ENCODE measurements around the gene MGME1. TPM values are rescaled to one million over a fixed set of nuclear protein-coding genes. Genes with fewer than 3 reads are reported as not detected.

Gene MGME1
- total RNA-seq, 1 experiment from 2014 or later: 24.0 TPM

- BruUV-seq (replicated peaks): no TSS peak
- Mint-ChIP-seq H3K27me3 (ENCODE audit: insufficient read depth, unreplicated experiment) (no peaks in the 10 kb centered on the region), H3K27ac (ENCODE audit: low read depth, unreplicated experiment) (no peak overlapping the region), H3K4me3 (ENCODE audit: unreplicated experiment) (no peak overlapping the region), H3K9me3 (ENCODE audit: unreplicated experiment) (peaks cover 7% of the 10 kb centered on the region), H3K36me3 (ENCODE audit: insufficient read depth, unreplicated experiment) (no peaks in the 10 kb centered on the region), H3K4me1 (ENCODE audit: insufficient read depth, unreplicated experiment) (peaks cover 5% of the 10 kb centered on the region)
- POLR2A ChIA-PET: no interaction called here
- CTCF ChIA-PET: interaction anchor here (0.6 kb wide), 1 partner anchor 1869 kb away, joined by 3 read pairs; no protein-coding TSS in a partner anchor
- DNase-seq (ENCODE audit: unreplicated experiment): no peak
- intact Hi-C loops (cut with micrococcal nuclease): no loop called here
- TF ChIP-seq, protein P1, sequence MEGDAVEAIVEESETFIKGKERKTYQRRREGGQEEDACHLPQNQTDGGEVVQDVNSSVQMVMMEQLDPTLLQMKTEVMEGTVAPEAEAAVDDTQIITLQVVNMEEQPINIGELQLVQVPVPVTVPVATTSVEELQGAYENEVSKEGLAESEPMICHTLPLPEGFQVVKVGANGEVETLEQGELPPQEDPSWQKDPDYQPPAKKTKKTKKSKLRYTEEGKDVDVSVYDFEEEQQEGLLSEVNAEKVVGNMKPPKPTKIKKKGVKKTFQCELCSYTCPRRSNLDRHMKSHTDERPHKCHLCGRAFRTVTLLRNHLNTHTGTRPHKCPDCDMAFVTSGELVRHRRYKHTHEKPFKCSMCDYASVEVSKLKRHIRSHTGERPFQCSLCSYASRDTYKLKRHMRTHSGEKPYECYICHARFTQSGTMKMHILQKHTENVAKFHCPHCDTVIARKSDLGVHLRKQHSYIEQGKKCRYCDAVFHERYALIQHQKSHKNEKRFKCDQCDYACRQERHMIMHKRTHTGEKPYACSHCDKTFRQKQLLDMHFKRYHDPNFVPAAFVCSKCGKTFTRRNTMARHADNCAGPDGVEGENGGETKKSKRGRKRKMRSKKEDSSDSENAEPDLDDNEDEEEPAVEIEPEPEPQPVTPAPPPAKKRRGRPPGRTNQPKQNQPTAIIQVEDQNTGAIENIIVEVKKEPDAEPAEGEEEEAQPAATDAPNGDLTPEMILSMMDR (IDR thresholded peaks at IDR 0.05; ENCODE audit: unreplicated experiment): no peak
These were observed 37.3 kb upstream of the MGME1 start for GRCh38 chr20:17931513-17931912.

DNA sequence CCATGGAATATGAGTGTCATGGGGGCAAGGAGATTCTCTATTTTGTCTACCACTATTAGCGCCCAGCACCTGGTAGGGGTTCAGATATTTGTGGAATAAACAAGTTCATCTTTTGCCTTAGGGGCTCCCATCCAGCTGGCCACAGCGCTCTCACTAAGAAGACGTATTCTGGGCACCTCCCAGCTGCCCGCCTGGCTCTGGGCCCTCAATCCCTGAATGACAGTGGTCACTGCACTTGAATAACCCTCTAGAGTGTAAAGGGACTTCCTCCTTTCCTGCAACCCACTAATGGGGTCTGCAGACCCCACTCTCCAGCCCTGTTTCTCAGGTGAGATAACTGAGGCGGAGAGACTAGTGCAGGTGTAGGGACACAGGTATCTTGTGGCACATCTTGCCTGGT is 36.4 kb upstream of the MGME1 start:
- ChIA-PET POLR2A (no interaction called here), CTCF (interaction anchor here (0.6 kb wide), 1 partner anchor 1869 kb away, joined by 3 read pairs; no protein-coding TSS in a partner anchor)
- H3K27me3 Mint-ChIP-seq (ENCODE audit: insufficient read depth, unreplicated experiment): no peaks in the 10 kb centered on the region
- H3K36me3 Mint-ChIP-seq (ENCODE audit: insufficient read depth, unreplicated experiment): no peaks in the 10 kb centered on the region
- no TSS peak for BruUV-seq (replicated peaks)
- intact Hi-C loops (cut with micrococcal nuclease): no loop called here
- peaks cover 5% of the 10 kb centered on the region for H3K4me1 Mint-ChIP-seq (ENCODE audit: insufficient read depth, unreplicated experiment)
- H3K9me3 Mint-ChIP-seq (ENCODE audit: unreplicated experiment): peaks cover 7% of the 10 kb centered on the region
- DNase-seq (ENCODE audit: unreplicated experiment): no peak
- H3K4me3 Mint-ChIP-seq (ENCODE audit: unreplicated experiment): no peak overlapping the region
- no peak overlapping the region for H3K27ac Mint-ChIP-seq (ENCODE audit: low read depth, unreplicated experiment)
- TF ChIP-seq, protein P1 (IDR thresholded peaks at IDR 0.05; ENCODE audit: unreplicated experiment): no peak

DNA sequence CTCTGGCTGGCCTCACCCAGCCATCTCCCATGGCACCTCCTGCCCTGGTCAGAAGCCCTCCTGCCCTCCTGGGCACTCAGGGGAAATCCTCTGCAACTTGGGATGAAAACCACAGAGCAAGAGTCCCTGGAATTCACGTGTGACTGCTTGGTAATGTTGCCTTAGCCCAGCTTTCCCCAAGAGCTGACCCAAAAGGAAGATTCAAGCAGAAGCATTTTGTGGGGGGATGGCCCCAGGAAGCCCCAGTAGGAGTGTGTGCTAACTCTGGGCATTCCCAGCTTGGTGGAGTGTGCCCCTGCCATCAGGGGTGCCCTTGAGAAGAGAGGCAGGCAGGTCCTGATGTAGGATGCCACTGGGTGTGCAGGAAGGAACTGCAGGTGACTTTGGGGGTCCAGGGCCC is 35.7 kb upstream of the MGME1 start:
- no peak overlapping the region for H3K4me3 Mint-ChIP-seq (ENCODE audit: unreplicated experiment)
- intact Hi-C loops (cut with micrococcal nuclease): no loop called here
- no peaks in the 10 kb centered on the region for H3K27me3 Mint-ChIP-seq (ENCODE audit: insufficient read depth, unreplicated experiment)
- H3K27ac Mint-ChIP-seq (ENCODE audit: low read depth, unreplicated experiment): no peak overlapping the region
- BruUV-seq (replicated peaks): no TSS peak
- no peak for DNase-seq (ENCODE audit: unreplicated experiment)
- H3K9me3 Mint-ChIP-seq (ENCODE audit: unreplicated experiment): peaks cover 7% of the 10 kb centered on the region
- ChIA-PET POLR2A (no interaction called here), CTCF (interaction anchor here (0.6 to 1.5 kb wide), 3 partner anchors 34 to 343 kb away, joined by 3 to 4 read pairs (median 3); no protein-coding TSS in a partner anchor)
- TF ChIP-seq, protein P1 (IDR thresholded peaks at IDR 0.05; ENCODE audit: unreplicated experiment): no peak
- peaks cover 4% of the 10 kb centered on the region for H3K4me1 Mint-ChIP-seq (ENCODE audit: insufficient read depth, unreplicated experiment)
- H3K36me3 Mint-ChIP-seq (ENCODE audit: insufficient read depth, unreplicated experiment): no peaks in the 10 kb centered on the region

DNA sequence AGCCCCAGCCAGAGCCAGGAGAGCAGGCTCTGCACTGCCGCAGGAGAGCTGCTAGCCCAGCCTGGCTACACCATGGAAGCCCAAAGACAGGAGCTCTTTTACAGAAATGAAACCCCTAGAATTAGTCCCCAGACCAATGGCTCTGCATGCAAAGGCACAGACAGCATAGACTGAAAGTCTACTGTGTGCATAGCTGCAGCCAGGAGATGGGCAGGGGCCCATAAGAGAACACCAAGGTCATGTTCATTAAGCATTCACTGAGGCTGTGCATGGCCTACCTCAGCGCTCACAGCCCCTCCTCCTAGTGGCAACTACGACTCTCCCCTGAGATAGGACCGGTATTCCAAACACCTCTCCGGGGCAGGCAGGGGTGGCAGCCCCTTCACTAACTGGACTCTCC is 35.1 kb upstream of the MGME1 start:
- ChIA-PET CTCF (interaction anchor here (0.6 to 1.5 kb wide), 6 partner anchors 9 to 429 kb away, joined by 3 to 6 read pairs (median 4); no protein-coding TSS in a partner anchor), POLR2A (interaction anchor here (0.7 kb wide), 2 partner anchors 11 to 16 kb away, joined by 3 read pairs; no protein-coding TSS in a partner anchor)
- H3K4me1 Mint-ChIP-seq (ENCODE audit: insufficient read depth, unreplicated experiment): no peaks in the 10 kb centered on the region
- DNase-seq (ENCODE audit: unreplicated experiment): no peak
- peaks cover 7% of the 10 kb centered on the region for H3K9me3 Mint-ChIP-seq (ENCODE audit: unreplicated experiment)
- H3K27ac Mint-ChIP-seq (ENCODE audit: low read depth, unreplicated experiment): no peak overlapping the region
- TF ChIP-seq, protein P1 (IDR thresholded peaks at IDR 0.05; ENCODE audit: unreplicated experiment): no peak
- BruUV-seq (replicated peaks): no TSS peak
- intact Hi-C loops (cut with micrococcal nuclease): no loop called here
- H3K36me3 Mint-ChIP-seq (ENCODE audit: insufficient read depth, unreplicated experiment): peaks cover 2% of the 10 kb centered on the region
- no peaks in the 10 kb centered on the region for H3K27me3 Mint-ChIP-seq (ENCODE audit: insufficient read depth, unreplicated experiment)
- H3K4me3 Mint-ChIP-seq (ENCODE audit: unreplicated experiment): no peak overlapping the region

All from MCF 10A (cell line).